ENCODE measurements around the gene HIRA.
"Not testable (repeated sequence)": the region's sequence is repeated elsewhere in the genome, so short reads cannot be mapped to it uniquely, and the experiment has no call there.

The HIRA gene

DNA sequence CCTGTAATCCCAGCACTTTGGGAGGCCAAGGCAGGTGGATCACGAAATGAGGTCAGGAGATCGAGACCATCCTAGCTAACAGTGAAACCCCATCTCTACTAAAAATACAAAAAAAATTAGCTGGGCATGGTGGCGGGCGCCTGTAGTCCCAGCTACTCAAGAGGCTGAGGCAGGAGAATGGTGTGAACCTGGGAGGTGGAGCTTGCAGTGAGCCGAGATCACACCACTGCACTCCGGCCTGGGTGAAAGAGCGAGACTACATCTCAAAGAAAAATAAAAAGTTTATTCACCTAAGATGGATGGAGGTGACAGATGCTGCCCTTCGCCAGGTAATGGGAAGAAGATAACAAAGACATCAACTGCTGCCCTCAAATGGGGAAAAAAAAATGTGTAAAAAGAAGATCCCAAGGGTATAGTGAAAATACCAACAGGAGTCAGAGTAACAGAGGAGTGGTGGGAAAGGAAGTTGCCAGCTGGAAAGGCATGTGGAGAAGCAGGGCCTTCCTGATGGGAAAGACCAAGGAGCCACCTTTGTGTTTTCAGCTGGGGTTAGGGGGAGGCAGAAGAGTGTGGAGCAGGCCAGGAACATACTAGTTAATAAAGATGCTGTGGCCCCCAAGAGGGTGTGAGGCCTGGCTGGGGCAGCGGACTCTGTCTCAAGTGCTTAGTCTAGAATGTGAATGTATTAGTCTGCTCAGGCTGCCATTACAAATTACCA lies 5.1 kb upstream of the HIRA start:
- not testable (repeated sequence) for DNase-seq

DNA sequence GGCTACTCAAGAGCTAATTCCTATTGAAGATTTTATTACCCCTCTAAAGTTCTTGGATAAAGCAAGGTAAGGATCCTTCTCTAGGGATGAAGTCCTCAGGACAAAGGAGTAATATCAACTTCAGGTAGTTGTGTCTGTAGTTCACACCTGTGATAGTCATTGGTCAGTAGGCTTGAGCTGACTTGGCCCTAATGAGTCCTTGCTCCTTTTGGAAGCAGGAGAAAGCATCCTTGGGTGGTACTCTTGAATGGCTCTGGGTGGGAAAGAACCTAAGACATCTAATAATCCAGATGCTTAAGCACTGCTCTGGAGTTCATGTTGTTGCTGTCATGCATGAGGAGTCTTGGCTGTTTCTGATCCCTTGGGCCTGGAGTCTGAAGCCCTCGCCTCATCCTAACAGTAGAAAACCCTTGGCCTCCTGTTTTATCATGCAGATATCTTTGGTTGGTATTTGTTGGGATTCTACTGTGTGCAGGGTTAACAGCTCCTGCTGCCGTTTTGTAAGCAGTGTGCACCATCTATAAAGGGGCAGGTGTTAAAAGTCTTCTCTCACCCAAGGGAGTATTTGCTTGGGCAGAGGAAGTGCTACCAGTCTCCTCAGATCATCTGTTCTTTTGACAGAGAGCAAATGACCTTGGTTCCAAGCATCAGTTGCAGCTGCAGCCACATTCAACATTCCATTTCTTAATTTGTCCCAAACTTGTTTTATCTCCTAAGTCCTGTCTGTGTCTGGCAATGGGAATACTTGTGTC lies 3.5 kb upstream of the HIRA start:
- DNase-seq = no peak

DNA sequence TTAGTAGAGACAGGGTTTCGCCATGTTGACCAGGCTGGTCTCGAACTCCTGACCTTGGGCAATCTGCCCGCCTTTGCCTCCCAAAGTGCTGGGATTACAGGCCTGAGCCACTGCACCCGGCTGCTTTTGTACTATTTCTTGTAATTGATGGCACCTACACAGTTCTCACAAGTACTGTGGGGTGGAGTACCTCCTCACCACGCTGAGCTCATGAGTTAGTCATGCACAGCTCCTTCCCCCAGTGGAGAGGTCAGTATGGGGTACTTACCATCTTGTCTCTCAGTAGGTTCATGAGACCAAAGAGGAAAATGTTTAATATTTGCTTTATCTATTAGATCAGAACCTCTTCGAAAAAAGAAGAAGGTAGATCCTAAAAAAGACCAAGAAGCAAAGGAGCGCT lies 2.9 kb upstream of the HIRA start:
- no peak for DNase-seq

DNA sequence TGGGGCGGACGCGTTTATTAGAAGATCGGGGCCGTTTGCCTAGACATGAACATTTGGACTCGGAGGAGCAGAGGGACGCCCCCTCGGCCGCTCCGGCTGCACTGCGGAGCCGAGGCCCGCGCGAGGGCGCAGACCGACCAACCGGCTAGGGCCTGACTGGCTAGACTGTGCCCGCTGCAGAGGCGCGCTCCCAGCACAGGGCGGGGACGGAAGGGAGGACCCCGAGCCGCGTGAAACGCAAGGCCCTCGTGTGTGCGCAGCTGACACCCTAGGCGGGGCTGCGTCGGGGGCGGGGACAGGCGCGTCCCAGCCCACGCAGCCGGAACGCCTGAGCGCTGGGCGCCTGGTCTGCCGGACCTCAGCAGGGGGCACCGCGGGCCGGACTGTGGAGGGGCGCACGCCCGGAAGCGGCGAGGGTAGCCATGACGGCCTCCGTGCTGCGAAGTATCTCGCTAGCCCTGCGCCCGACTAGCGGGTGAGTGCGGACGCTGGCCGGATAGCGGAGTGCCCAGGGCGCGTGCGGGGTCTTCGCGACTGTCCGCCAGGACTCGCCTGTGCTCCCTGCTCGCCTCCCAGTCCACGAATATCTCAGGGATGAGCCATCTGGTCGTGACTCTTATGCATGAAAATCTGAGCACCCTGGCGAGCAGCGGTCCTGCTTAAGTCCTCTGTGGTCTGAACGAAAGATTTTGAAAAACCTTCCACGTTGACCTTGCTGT lies 759 bp upstream of the HIRA start, which contains the start of gene MRPL40:
Gene MRPL40 (plus strand): TSS at position 413 of the 719 bp plus-strand sequence. CDS start 10 bp downstream, at position 423.
- peak; percentile 97 for DNase-seq

DNA sequence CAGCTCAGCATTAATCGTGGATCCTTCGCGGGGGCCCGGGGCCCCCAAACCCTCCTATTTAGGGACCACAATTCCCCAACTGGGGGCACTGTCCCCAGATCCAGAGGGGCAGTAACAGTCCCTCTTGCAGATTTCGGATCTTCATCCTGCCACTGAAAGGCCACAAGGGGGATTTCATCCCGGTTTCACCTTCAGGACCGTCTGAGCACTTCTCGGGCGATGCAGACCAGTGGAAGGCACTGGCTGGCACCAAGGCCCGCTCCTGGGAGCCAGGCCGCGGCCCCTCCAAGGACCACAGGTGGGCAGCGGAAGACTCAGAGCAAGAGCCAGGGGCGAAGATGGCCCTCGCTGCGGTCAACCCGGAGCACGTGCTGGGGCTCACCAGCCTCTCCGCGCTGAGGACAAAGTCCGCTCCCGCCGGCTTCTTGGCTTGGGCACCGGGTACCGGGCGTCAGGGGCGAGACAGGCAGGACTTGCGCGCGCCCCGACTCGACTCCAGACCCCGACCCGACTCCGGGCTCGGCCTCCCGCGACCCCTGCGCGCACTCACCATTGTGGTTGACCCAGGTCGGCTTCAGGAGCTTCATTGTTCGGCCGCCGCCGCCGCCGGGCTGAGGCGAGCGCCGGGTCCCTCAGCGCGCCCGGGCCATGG lies 517 bp downstream of the HIRA start:
- DNase-seq = peak; percentile 46

DNA sequence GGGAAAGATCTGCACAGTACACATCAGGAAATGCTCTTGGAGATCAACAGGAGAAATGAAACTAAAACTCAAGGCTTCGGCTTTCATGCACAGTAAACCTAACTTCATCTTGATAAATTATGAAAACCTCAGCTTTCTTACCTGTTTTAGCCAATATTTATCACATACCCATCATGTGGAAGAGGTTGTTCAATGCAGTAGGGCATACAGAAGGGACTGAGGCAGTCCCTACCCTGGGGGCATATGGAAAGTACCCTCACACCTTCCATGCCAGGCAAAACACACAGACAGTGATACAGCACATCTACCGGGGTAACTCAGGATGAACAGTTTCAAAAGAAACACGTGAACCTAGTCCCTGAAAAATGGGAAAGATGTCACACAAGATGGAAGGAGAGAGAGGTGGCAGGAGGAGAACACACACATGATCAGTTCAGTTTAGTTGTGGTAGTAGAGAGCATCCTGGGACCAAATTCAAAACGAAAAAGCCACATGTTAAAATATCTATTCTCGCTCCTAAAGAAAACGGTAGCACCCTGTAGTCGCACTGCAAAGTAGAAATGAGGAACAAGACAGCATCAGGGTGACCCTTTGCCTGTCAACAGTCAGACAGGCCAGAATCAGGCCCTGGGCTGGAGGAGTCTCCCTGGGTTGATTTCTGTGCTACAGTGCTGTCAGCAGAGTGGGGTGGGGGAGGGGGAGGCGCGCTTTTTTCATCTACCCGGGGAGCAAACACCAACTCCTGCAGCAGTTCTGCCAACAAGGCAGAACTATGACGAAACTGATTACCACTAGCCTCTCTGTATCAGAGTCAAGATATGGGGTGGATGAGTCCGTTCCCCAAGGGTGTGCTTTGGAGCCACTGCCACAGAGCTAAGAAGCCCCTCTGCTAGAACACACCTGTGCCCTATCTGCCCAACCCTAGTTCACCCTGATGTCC lies 1.3 kb downstream of the HIRA start:
- DNase-seq = peak; percentile 58

DNA sequence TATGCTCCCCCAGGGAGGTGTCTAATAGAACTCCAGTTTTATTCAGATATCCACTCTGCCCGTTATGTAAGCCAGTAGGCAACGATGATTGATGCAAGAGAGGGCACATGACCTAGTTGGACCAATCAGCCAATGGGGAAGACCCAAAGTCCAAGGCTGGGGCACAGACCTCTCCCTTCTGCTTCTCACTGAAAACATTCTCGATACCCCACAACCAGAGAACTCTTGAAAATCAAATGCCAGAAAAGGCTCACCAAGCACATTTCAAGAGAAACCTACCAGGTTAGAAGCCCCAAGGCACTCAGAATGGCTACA lies 7.4 kb downstream of the HIRA start:
- no peak for DNase-seq

DNA sequence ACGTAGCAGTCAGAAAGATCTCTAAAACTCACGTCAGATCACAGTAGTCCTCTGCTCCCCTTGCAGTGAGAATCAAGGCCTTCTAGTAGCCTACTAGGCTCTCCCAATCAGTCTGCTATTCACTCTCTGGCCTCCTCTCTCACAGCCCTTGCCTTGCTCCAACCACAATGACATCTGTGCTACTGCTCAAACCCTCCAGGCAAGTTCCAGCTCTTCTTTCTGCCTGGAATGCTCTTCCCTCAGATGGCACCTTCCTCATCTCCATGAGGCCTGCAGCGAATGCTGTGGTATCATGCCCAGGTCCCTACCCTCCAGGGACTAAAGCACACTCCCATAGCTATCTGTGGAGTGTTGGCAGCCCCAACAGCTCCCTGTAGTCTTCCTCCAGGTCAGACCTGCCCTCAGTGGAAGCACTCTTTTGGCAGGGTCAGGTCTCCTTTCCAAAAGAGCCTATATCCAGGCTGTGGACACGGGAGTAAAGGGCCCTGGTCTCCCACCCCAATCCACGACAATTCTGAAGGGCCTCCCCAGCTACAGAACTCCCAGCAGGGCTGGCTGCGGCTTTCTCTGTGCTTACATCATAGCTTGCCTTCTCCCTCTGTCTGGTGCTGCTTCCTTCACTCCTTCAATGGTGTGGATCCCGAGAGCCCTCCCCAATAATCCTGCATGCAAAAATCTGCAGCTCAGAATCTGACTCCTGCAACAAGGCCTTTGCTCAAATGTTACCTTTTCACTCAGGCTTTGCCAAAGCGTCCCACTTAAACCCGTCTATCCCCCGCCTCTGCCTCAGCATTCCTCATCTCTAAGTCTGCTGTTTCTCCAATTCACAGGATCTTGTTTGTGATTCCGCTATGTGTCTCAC lies 8.9 kb downstream of the HIRA start:
- DNase-seq = no peak

DNA sequence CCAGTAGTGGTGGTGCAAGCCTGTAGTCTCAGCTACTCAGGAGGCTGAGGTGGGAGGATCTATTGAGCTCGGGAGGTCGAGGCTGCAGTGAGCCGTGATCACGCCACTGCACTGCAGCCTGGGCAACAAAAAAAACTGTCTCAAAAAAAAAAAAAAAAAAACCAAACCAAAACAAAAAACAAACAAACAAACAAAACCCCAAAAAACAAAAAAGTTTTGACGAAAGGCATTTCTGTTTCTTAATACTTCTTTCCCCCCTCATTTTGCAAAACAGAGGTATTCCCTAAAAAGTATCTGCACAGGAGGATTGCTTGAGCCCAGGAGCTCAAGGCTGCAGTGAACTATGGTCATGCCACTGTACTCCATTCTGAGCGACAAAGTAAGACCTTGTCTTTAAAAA lies 11.2 kb downstream of the HIRA start:
- DNase-seq = no peak

DNA sequence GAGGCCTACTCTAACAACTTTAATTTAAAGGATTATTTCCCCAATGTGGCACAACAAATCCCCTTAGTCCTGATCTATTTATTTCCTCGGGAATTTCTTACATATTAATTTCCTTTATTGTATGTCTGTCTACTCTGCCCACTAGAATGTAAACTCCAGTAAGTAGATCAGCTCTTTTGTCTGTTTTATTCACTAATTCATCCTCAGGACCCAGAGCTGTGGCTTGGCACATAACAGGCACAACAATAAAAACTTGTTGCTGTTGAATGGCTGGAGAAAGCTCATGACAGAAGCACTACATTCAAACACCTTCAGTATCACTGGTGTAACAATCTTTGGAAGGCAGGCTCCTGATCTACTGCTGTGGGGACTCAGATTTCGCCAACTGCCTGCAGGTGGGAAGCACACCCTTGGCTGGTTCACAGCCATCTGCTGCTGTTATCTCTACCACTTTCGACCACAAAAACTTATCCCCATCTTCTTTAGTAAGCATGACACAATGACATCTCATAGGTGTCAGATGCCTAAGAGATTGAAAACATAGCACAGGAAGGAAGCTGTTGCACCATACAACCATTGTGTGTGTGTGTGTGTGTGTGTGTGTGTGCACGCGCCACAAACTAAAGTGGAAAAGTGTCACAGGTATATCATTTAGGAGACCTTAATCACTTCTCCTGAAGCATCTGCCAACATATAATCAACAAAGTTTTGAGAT lies 11.9 kb downstream of the HIRA start:
- DNase-seq = no peak

DNA sequence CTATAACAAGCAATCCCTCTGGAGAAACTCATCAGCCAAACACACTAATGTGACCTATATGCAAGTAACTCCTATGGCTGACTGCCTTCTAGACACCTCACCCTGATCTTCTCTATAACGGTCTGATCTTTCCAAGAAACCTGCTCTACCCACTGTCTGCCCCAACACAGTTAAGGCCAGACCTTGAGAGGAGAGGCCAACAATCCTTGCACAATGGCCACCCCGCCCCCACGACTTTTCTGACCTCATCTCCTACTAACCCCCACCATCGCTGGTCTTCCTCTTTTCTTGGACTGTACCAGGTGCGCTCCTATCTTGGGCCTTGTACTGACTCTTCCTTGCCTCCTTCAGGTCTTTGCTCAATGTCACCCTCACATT lies 12.5 kb downstream of the HIRA start:
- DNase-seq = peak; percentile 38

DNA sequence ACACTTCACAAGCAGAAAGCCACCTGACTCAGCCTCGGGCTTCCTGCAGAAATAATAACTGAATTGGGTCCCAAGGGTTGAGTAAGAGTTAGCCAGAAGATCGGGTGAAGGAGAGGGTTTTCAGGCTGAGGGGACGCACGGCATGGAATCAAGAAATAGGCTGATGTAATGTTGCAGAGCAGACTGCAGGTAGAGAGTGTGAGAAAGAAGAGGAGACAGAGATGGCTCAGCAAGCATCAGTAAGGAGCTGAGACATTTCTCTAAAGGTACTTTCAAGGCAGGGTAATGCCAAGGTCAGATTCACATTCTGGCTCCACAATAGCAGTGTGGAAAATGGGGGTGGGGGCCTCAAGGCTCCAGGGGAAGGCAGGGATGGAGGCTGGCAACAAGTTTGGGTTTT lies 18.6 kb downstream of the HIRA start:
- DNase-seq = no peak

DNA sequence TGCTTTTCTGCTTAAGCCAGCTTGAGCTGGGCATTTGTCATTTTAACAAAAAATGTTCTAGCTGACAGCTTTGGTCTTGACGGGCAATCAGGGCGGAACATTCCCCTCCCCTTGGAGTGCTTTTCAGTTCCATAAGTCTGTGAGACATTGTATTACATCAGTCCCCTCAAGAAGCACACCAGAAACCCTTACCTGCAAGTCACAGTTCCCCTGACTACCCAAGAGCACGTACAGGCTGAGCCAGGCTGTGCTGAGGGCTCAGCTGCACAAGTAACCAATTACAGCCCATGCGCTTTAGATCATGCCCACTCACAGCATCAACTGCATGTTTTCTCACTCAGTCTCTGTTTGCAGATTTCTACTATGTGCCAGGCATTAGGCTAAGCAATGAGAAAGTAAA lies 19.1 kb downstream of the HIRA start:
- DNase-seq = no peak

DNA sequence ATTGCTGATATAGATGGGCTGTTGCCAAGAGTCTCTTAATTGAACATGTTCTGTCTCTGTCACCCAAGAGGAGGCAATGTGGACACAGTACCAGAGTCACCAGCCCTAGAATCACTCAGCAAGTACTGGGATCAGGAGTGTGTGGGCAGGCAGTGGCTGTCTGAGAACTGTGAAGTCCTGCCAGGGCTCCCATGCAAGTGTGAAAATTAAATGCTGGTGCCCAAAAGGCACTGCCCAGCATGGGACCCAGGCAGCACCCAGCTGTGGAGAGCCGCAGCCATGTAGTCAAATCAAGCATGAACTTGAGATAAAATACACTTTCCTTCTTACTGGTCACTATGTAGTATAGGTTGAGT lies 19.9 kb downstream of the HIRA start:
- no peak for DNase-seq

DNA sequence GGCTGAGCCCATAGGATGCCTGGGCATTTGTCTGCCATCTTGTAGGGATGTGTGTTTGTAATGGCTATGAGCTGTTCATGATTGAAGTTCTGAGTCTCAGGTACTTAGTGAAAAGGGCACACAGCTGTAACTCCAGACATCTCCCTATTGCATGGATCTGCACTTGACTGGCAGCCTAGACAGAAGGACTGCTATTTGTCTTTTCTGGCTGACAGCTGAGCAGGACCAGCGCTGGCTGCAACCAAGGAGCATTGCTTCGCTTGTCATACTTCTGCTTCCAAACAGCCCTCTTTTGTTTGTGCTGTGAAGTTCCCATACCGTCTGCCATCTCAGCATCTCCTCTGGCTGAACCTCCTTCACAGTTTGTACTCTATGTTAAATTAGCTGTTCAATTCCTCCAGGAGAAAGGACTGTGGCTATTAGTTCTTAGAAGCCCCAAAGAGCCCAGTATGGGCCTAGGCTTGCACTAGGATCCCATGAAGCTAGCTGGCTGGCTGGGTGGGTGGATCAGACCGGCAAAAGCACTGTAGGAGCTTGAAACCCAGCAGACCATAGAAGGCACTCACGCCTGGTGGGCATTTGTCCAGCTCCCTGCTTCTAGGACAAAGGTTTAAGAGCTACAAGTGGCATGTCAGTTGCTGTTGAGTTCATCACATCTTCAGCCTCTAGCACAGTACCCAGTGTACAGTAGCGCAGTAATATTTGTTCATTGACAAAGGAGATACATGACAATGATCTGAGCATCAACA lies 20.4 kb downstream of the HIRA start:
- no peak for DNase-seq

DNA sequence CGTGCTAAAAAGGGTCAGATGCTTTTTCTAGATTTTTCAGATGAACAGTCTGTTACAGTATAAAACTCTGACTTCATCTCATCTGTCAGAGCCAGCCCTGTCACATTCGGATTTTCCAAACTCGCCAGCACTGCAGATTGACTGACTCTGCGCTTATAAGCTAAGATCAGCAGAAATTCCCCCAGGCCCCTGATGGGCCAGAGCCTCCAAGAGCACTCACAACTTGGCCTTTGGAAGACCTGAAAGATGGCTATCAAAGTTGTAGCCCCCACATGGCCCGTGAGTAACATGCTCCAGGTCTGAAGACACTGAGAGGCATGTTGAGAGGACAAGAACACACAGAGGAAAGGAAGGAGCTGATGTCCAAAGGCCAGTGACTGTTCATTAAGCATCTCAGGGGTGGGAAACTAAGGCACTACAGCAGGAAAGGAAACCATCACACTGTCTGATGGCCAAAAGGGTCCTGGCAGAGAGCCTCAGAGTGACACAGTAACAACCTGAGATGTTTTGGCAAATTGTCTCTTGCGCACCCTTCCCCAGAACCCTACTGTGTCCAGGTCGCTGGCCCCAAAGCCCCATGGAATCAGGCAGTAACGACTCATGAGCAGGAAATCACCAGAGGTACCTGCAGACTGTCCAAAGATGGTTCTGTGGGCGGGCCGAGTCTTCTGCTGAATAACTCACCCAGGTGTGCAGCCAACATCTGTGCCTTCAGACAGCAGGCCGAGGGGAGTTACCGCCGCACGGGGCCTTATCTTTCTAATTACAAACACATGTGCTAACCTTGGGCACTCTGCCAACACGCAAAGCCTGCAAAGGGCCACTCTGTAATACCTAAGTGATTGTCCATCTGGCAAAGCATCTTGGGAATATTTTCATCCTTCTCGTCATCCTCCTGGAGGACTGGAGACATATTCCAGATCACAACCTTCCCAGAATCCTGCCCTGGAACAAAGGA lies 23.6 kb downstream of the HIRA start:
- no peak for DNase-seq

DNA sequence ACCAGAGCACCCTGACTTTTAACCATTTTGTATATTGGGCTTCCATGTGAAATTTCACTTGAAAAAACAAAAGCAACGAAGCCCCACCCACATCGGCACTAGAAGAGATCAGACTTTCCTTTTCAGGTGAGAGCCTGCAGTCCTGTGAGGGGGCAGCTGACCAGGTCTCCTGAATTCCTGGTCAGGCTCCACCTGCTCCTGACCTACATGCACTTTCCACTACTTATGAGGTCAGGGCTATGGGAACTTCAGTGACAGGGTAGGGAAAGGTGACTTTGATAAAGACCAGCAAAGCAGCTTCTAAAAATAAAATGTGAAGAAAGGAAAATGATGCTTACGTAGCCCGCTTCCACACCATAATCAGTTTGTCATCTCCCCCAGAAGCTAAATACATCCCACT lies 24.7 kb downstream of the HIRA start:
- no peak for DNase-seq

DNA sequence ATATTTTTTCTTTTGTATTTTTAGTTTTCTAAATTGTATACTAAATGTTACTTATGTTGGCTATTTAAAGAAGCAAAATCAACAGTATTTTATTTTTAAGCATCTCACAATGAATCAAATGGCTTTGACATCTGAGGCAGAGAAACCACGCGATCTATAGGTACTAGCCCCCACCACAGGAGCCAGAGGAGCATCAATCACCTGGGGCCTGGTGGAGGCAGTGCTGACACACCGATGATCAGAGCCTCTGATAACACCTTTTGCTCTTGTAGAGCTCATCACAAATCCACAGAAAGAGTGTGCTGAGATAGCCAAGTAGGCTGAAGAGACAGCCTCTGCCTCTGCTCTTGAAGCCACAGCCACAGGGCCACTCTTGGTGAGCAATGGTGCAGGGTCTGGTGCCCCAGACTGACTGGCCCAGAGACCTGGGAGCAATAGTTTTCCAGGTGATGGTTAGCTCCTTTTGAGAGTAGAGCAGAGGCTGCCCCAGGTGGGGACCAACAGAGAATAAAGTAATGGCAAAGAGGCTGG lies 25.2 kb downstream of the HIRA start:
- no peak for DNase-seq

DNA sequence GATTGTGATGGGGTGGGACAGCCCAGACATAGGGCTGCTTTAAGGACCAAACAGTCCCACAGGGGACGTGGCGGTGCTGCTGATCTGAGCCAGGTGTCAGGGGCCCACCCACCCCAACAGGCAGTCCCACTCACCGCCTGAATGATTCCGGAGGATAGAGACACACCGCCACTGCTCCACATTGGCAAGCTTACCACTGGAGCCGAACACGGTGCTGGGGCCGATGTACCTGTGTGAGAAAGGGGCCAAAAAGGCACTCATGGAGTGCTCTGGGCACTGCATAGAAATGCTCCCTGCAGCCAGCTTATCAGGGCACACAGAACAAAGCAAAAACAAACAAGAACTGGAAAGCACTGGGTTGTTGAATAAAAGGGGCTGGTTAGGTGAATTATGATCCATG lies 25.9 kb downstream of the HIRA start:
- DNase-seq = no peak

Data from femur (tissue), 1 donor.